HepG2 (cell line): ENCODE data around the gene MIF4GD. TPM values are rescaled to one million over a fixed set of nuclear protein-coding genes. Genes with fewer than 3 reads are reported as not detected.

Experiments used
- ATF4 ChIP-seq, 2 experiments: fragments of 450-650 bp in 1 of 2; sonication (generic) in 1 of 2; formaldehyde crosslinking; IDR thresholded peaks; 2 replicates each; pipeline versions ENCODE4 v1.5.0 to v1.8.0; 2020 to 2022; ENCODE audit warnings: mild to moderate bottlenecking in 1 of 2, missing genetic modification reagents in 1 of 2
- GFI1 ChIP-seq: sonication (generic); formaldehyde crosslinking; IDR thresholded peaks from 2 replicates; pipeline ENCODE4 v1.5.0; 2020; ENCODE audit warnings: missing genetic modification reagents, mild to moderate bottlenecking, borderline replicate concordance
- HINFP ChIP-seq: sonication (generic); formaldehyde crosslinking; IDR thresholded peaks from 2 replicates; pipeline ENCODE4 v1.4.0; 2020; ENCODE audit warnings: low read depth, mild to moderate bottlenecking, missing genetic modification reagents
- KLF13 ChIP-seq: sonication (generic); formaldehyde crosslinking; IDR thresholded peaks from 2 replicates; pipeline ENCODE4 v1.4.0; 2020; ENCODE audit warnings: mild to moderate bottlenecking, missing genetic modification reagents
- MLLT10 ChIP-seq: sonication (generic); formaldehyde crosslinking; IDR thresholded peaks from 2 replicates; pipeline ENCODE4 v1.4.0; 2020; ENCODE audit warnings: missing genetic modification reagents
- PITX1 ChIP-seq: sonication (generic); formaldehyde crosslinking; IDR thresholded peaks from 2 replicates; pipeline ENCODE4 v1.5.1; 2020; ENCODE audit warnings: mild to moderate bottlenecking, missing genetic modification reagents
- RAD21 ChIP-seq: fragments of 450-650 bp; formaldehyde crosslinking; IDR thresholded peaks from 2 replicates; pipeline ENCODE4 v1.5.0; 2020; ENCODE audit warnings: mild to moderate bottlenecking
- SP1 ChIP-seq, 2 experiments: fragments of 450-650 bp in 1 of 2; sonication (generic) in 1 of 2; formaldehyde crosslinking in 1 of 2; IDR thresholded peaks; 2 replicates each; pipeline versions ENCODE4 v1.4.0 to v1.6.1; 2016 to 2020; ENCODE audit warnings: missing genetic modification reagents in 1 of 2
- TIGD3 ChIP-seq: sonication (generic); formaldehyde crosslinking; IDR thresholded peaks from 2 replicates; pipeline ENCODE4 v1.5.1; 2020; ENCODE audit warnings: mild to moderate bottlenecking, missing genetic modification reagents, borderline replicate concordance
- ZNF276 ChIP-seq: sonication (generic); formaldehyde crosslinking; IDR thresholded peaks from 2 replicates; pipeline ENCODE4 v1.4.0; 2020; ENCODE audit warnings: mild to moderate bottlenecking, low read depth, missing genetic modification reagents
- ZNF331 ChIP-seq: sonication (generic); formaldehyde crosslinking; IDR thresholded peaks from 2 replicates; pipeline ENCODE4 v1.4.0; 2020; ENCODE audit warnings: missing genetic modification reagents
- ZNF44 ChIP-seq: sonication (generic); formaldehyde crosslinking; IDR thresholded peaks from 2 replicates; pipeline ENCODE4 v1.5.1; 2020; ENCODE audit warnings: mild to moderate bottlenecking, missing genetic modification reagents
- ZNF7 ChIP-seq: IDR thresholded peaks from 2 replicates; pipeline ENCODE4 v1.6.1; 2016; ENCODE audit warnings: missing biosample characterization, missing genetic modification reagents
- ZNF746 ChIP-seq: sonication (generic); formaldehyde crosslinking; IDR thresholded peaks from 2 replicates; pipeline ENCODE4 v1.8.0; 2022; ENCODE audit warnings: mild to moderate bottlenecking, missing genetic modification reagents
- polyA plus RNA-seq, 8 experiments: library from polyadenylated mRNA; depleted of rRNA in 3 of 8; stranded (reverse) in 7 of 8; unstranded in 1 of 8; fragments of >200 nt; fragmentation: Illumina TruSeq in 4 of 8; extraction: Trizol in 4 of 8; gene quantifications; 2 replicates each; pipeline versions ENCODE4 v1.2.1 to v1.2.3, GENCODE V29; 2011 to 2016; ENCODE audit warnings: low read depth in 4 of 8, missing spikeins in 1 of 8, mixed read lengths in 1 of 8; ENCODE audit not compliant: insufficient read depth in 1 of 8
- total RNA-seq, 5 experiments: library from RNA; depleted of rRNA; stranded (reverse); fragments of >200 nt; fragmentation: Illumina TruSeq; extraction: Trizol; gene quantifications; 2 replicates each; pipeline ENCODE4 v1.2.3, GENCODE V29; 2016; ENCODE audit warnings: low read depth in 1 of 5
- TF ChIP-seq, protein P1 (sequence below): sonication (generic); formaldehyde crosslinking; IDR thresholded peaks from 2 replicates; pipeline ENCODE4 v1.4.0; 2020; ENCODE audit warnings: mild to moderate bottlenecking, missing genetic modification reagents
- TF ChIP-seq, protein P2 (sequence below): sonication (generic); formaldehyde crosslinking; IDR thresholded peaks from 2 replicates; pipeline ENCODE4 v1.9.0; 2021; ENCODE audit warnings: missing genetic modification reagents, borderline replicate concordance

The MIF4GD gene
- total and polyA plus RNA-seq, 2 of the 13 experiments (the other 11 are each of a cell fraction or from before 2014, with no cell fraction given) = 14.0 to 28.0 TPM

- no peak for TF ChIP-seq TIGD3
- no peak for TF ChIP-seq ZNF7 (CRISPR knock-in tag)
- TF ChIP-seq HINFP (CRISPR knock-in tag) = peak; percentile 53; the same call in 1 of the 2 replicates
- 0 out of 2 replicates have a peak, but pooled peaks have one; percentile 1 for TF ChIP-seq ZNF44
- TF ChIP-seq, protein P1, sequence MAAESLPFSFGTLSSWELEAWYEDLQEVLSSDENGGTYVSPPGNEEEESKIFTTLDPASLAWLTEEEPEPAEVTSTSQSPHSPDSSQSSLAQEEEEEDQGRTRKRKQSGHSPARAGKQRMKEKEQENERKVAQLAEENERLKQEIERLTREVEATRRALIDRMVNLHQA = no peak
- TF ChIP-seq ZNF276 (CRISPR knock-in tag) = peak; percentile 72; the same call in 1 of the 2 replicates
- TF ChIP-seq SP1 (IDR thresholded peaks at IDR 0.05) = no peak
- peak; percentile 84 for TF ChIP-seq SP1 (CRISPR knock-in tag; IDR thresholded peaks at IDR 0.05)
- peak; percentile 70 for TF ChIP-seq PITX1 (CRISPR knock-in tag)
- peak in 1 of 2 experiments; percentile 49; a peak in 2 of 4 replicates for TF ChIP-seq ATF4 (CRISPR knock-in tag; IDR thresholded peaks at IDR 0.05)
- no peak for TF ChIP-seq KLF13
- TF ChIP-seq MLLT10 (CRISPR knock-in tag) = no peak
- TF ChIP-seq ZNF746 (CRISPR knock-in tag) = no peak
- TF ChIP-seq RAD21 (CRISPR knock-in tag) = peak; percentile 77
- TF ChIP-seq ZNF331 = peak; percentile 70; the same call in 1 of the 2 replicates
- TF ChIP-seq GFI1 (CRISPR knock-in tag) = peak; percentile 69; the same call in 1 of the 2 replicates
- TF ChIP-seq, protein P2, sequence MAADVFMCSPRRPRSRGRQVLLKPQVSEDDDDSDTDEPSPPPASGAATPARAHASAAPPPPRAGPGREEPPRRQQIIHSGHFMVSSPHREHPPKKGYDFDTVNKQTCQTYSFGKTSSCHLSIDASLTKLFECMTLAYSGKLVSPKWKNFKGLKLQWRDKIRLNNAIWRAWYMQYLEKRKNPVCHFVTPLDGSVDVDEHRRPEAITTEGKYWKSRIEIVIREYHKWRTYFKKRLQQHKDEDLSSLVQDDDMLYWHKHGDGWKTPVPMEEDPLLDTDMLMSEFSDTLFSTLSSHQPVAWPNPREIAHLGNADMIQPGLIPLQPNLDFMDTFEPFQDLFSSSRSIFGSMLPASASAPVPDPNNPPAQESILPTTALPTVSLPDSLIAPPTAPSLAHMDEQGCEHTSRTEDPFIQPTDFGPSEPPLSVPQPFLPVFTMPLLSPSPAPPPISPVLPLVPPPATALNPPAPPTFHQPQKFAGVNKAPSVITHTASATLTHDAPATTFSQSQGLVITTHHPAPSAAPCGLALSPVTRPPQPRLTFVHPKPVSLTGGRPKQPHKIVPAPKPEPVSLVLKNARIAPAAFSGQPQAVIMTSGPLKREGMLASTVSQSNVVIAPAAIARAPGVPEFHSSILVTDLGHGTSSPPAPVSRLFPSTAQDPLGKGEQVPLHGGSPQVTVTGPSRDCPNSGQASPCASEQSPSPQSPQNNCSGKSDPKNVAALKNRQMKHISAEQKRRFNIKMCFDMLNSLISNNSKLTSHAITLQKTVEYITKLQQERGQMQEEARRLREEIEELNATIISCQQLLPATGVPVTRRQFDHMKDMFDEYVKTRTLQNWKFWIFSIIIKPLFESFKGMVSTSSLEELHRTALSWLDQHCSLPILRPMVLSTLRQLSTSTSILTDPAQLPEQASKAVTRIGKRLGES (CRISPR knock-in tag) = no peak; the same call in 1 of the 2 replicates
Observed at GRCh38 chr17:75289115-75289831, 18.2 kb upstream of the MIF4GD start, which contains the start of gene SLC25A19 (continued).
